K562 (cell line): ENCODE results near the gene GOLIM4. TPM values are rescaled to one million over a fixed set of nuclear protein-coding genes. Genes with fewer than 3 reads are reported as not detected.

ENCODE experiments used
- ATAC-seq: fragments of 200-7000 bp; cut with Tn5 transposase; 3 replicates; pipeline ENCODE4 v1.9.1; 2020; ENCODE audit warnings: moderate library complexity
- BruUV-seq: library from RNA; stranded (reverse); fragments of 400-500 nt; replicated peaks from 2 replicates; lab custom pipeline; 2021; lab: Mats Ljungman, UMichigan
- CTCF ChIA-PET: fragments of 300-600 bp; formaldehyde crosslinking; extraction: SDS; loops from one replicate; lab custom pipeline; 2021; ENCODE audit warnings: low intra/inter-chr PET ratio; lab: Yijun Ruan, JAX
- POLR2A ChIA-PET: fragments of 300-600, 350-650 bp; sonication (Branson Sonifier 250); formaldehyde crosslinking; extraction: SDS; loops from one replicate; lab custom pipeline; 2021; ENCODE audit warnings: antibody characterized with exemption, inconsistent platforms; lab: Yijun Ruan, JAX
- DNase-seq, 4 experiments: peaks; one replicate each; pipeline versions ENCODE4 v3.0.0 to v3.0.0-alpha.2; 2011 to 2018; ENCODE audit warnings: low spot score in 3 of 4, mixed read lengths in 3 of 4; ENCODE audit errors: extremely low read depth in 1 of 4
- FAIRE-seq: peaks from 2 replicates; lab custom pipeline; 2011; peaks lifted over from hg19 to GRCh38; lab: Jason Lieb, UNC
- H2AFZ ChIP-seq: 2 replicates; pipeline ENCODE4 v1.6.0; 2011; ENCODE audit warnings: low read depth, low read length, control low read depth, inconsistent platforms
- H3K27ac ChIP-seq: fragments of 200-600 bp; 3 replicates; pipeline ENCODE4 v1.8.0; 2011; ENCODE audit warnings: low read depth, mild to moderate bottlenecking, control low read depth, inconsistent platforms, low read length, moderate library complexity, mixed read lengths; ENCODE audit errors: extremely low read depth
- H3K27me3 ChIP-seq, 2 experiments: fragments of 300-600 bp in 1 of 2; 2 replicates in 1 of 2; 3 replicates in 1 of 2; pipeline versions ENCODE4 v1.6.0 to v1.8.0; 2011; ENCODE audit warnings: inconsistent platforms in 2 of 2, low read length in 2 of 2, mild to moderate bottlenecking in 1 of 2, mixed read lengths in 1 of 2, moderate library complexity in 1 of 2; ENCODE audit not compliant: control insufficient read depth in 2 of 2, insufficient read depth in 2 of 2
- H3K36me3 ChIP-seq: fragments of 300-600 bp; 3 replicates; pipeline ENCODE4 v1.8.0; 2011; ENCODE audit warnings: mild to moderate bottlenecking, low read length, inconsistent platforms; ENCODE audit not compliant: control insufficient read depth, insufficient read depth
- H3K4me1 ChIP-seq, 2 experiments: fragments of 200-600 bp in 1 of 2; replicated peaks in 1 of 2; 2 replicates in 1 of 2; 3 replicates in 1 of 2; pipeline versions ENCODE4 v1.5.1 to v1.8.0; 2011; ENCODE audit warnings: inconsistent platforms in 2 of 2, low read length in 2 of 2, mild to moderate bottlenecking in 1 of 2, mixed read lengths in 1 of 2, moderate library complexity in 1 of 2; ENCODE audit not compliant: control insufficient read depth in 2 of 2, insufficient read depth in 2 of 2
- H3K4me2 ChIP-seq: 2 replicates; pipeline ENCODE4 v1.6.1; 2011; ENCODE audit warnings: low read length, control low read depth, inconsistent platforms, mixed read lengths; ENCODE audit not compliant: insufficient read depth
- H3K4me3 ChIP-seq: fragments of 200-600 bp; sonication (generic), shearing (Covaris generic); 2 replicates; pipeline ENCODE4 v1.5.1; 2016; ENCODE audit warnings: control low read depth, inconsistent platforms
- H3K79me2 ChIP-seq: fragments of 200-600 bp; 3 replicates; pipeline ENCODE4 v1.8.0; 2011; ENCODE audit warnings: low read length, inconsistent platforms; ENCODE audit not compliant: control insufficient read depth, insufficient read depth
- H3K9ac ChIP-seq, 2 experiments: 2 replicates each; pipeline versions ENCODE4 v1.6.0 to v1.6.1; 2011; ENCODE audit warnings: low read depth in 2 of 2, low read length in 2 of 2, control low read depth in 1 of 2, inconsistent platforms in 1 of 2, mild to moderate bottlenecking in 1 of 2, mixed read lengths in 1 of 2; ENCODE audit not compliant: insufficient read depth in 1 of 2
- H3K9me1 ChIP-seq: one replicate; pipeline ENCODE4 v1.6.0; 2011; ENCODE audit warnings: inconsistent platforms, mild to moderate bottlenecking, low read length, moderate library complexity; ENCODE audit not compliant: control insufficient read depth, insufficient read depth
- H3K9me3 ChIP-seq: replicated peaks from 2 replicates; pipeline ENCODE4 v1.5.1; 2011; ENCODE audit warnings: low read depth, low read length, inconsistent platforms; ENCODE audit not compliant: control insufficient read depth, insufficient read depth
- H4K20me1 ChIP-seq: replicated peaks from 2 replicates; pipeline ENCODE4 v1.6.1; 2011; ENCODE audit warnings: low read length, inconsistent platforms, mixed read lengths; ENCODE audit not compliant: control insufficient read depth, insufficient read depth
- HMG20B ChIP-seq: fragments of 250-450 bp; sonication (Bioruptor Pico); IDR thresholded peaks from 2 replicates; pipeline ENCODE4 v1.5.0; 2021; ENCODE audit warnings: mild to moderate bottlenecking
- MEIS2 ChIP-seq: fragments of 450-650 bp; IDR thresholded peaks from 2 replicates; pipeline ENCODE4 v1.6.1; 2014; ENCODE audit warnings: mild to moderate bottlenecking; ENCODE audit not compliant: partially characterized antibody
- NBN ChIP-seq: fragments of 450-650 bp; IDR thresholded peaks from 2 replicates; pipeline ENCODE4 v1.6.1; 2016; ENCODE audit warnings: low read depth, mild to moderate bottlenecking
- NCOA1 ChIP-seq: fragments of 450-650 bp; IDR thresholded peaks from 2 replicates; pipeline ENCODE4 v1.6.1; 2016; ENCODE audit warnings: low read depth
- NFE2L1 ChIP-seq: fragments of 450-650 bp; IDR thresholded peaks from 2 replicates; pipeline ENCODE4 v1.6.1; 2016; ENCODE audit warnings: missing genetic modification characterization, low read depth, mild to moderate bottlenecking, missing compliant biosample characterization, moderate library complexity, borderline replicate concordance
- PHF8 ChIP-seq: fragments of 200-600 bp; sonication (generic); IDR thresholded peaks from 2 replicates; pipeline ENCODE4 v1.6.1; 2012; ENCODE audit warnings: mixed run types, mild to moderate bottlenecking, inconsistent platforms, low read length, moderate library complexity, borderline replicate concordance
- ZNF24 ChIP-seq: fragments of 450-650 bp; IDR thresholded peaks from 2 replicates; pipeline ENCODE4 v1.6.1; 2016
- WGBS: fragments of 100-300 bp; shearing (Covaris generic); methylation state at CpG from one replicate; pipeline ENCODE4 v1.1.6; 2016; ENCODE audit warnings: low coverage, mixed read lengths; ENCODE audit not compliant: insufficient coverage; ENCODE audit errors: missing lambda C conversion rate; 5-methylcytosine and 5-hydroxymethylcytosine counted together
- in situ Hi-C: fragments of 300-500 bp; cut with MboI; formaldehyde crosslinking; loops from 4 replicates; pipeline ENCODE4 v1.15.0; 2018; ENCODE audit warnings: inconsistent platforms, mixed read lengths
- intact Hi-C: fragments of 100-400 bp; cut with micrococcal nuclease; formaldehyde crosslinking; loops from 2 replicates; pipeline ENCODE4 v1.14.2; 2022
- polyA plus RNA-seq, 8 experiments: library from polyadenylated mRNA; depleted of rRNA in 4 of 8; stranded (reverse) in 5 of 8; unstranded in 3 of 8; fragments of >200 nt; fragmentation: Nextera tagmentation in 2 of 8; fragmentation: Illumina TruSeq in 1 of 8; extraction: Ambion mirVana in 2 of 8; extraction: Trizol in 1 of 8; gene quantifications; 2 replicates each; pipeline versions ENCODE4 v1.2.1 to v1.2.3, GENCODE V29; 2011 to 2014; ENCODE audit warnings: inconsistent platforms in 1 of 8, missing spikeins in 1 of 8
- total RNA-seq, 7 experiments: library from RNA; depleted of rRNA in 6 of 7; stranded (reverse); fragments of >200 nt in 6 of 7; fragmentation: Illumina TruSeq in 2 of 7; extraction: Trizol in 2 of 7; gene quantifications; 2 replicates each; pipeline versions ENCODE4 v1.2.1 to v1.2.3, GENCODE V29; 2011 to 2021; ENCODE audit warnings: low replicate concordance in 1 of 7
- TF ChIP-seq, protein P1 (sequence below), 3 experiments: IDR thresholded peaks in 2 of 3; conservative IDR thresholded peaks in 1 of 3; 2 replicates each; pipeline ENCODE4 v1.5.1; 2011 to 2012; ENCODE audit warnings: low read length in 3 of 3, mild to moderate bottlenecking in 3 of 3, control low read depth in 2 of 3, improper control_type of control experiment in 1 of 3, inconsistent platforms in 1 of 3, low read depth in 1 of 3, mixed read lengths in 1 of 3, moderate library complexity in 1 of 3; ENCODE audit not compliant: insufficient read depth in 2 of 3
- TF ChIP-seq, protein P2 (sequence below), 2 experiments: fragments of 450-650 bp in 1 of 2; IDR thresholded peaks; 2 replicates each; pipeline ENCODE4 v1.6.1; 2011 to 2017; ENCODE audit warnings: low read depth in 2 of 2, antibody characterized with exemption in 1 of 2, borderline replicate concordance in 1 of 2, low read length in 1 of 2, mild to moderate bottlenecking in 1 of 2, mixed read lengths in 1 of 2; ENCODE audit not compliant: control insufficient read depth in 1 of 2

The GOLIM4 gene
- total and polyA plus RNA-seq, 9 of the 15 experiments (the other 6 are each of a cell fraction or from before 2014, with no cell fraction given), result 9.3 to 39.4 (median 31.0) TPM

DNA sequence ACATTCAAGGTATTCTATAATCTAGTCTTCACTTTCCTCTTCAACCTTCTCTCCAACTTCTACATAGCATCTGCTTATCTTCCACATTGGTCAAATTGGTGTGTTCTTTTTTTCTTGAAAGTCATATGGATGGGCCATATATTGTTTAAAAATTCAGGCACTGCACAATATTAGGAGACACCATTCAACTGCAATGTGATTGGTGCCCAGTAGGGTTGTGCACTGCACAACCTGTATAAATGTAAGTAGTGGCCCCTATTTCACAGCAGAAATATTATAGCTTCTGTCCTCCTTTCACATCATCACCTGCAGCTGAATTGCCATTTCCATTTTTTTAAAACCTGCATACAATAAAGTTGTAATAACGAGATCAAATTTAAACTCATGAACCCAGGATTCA is 18.1 kb upstream of the GOLIM4 start:
- Histone ChIP-seq H3K9ac (no peak overlapping the region), H3K79me2 (no peaks in the 10 kb centered on the region), H3K9me1 (no peaks in the 10 kb centered on the region), H3K4me1 (peaks cover 0 to 32% of the 10 kb centered on the region in 2 experiments; a peak in 3 of 5 replicates), H2AFZ (no peak overlapping the region), H3K27me3 (no peaks in the 10 kb centered on the region), H3K4me3 (no peak overlapping the region), H4K20me1 (no peaks in the 10 kb centered on the region), H3K27ac (no peak overlapping the region), H3K36me3 (no peaks in the 10 kb centered on the region; the same call in 2 of the 3 replicates), H3K4me2 (no peak overlapping the region), H3K9me3 (no peaks in the 10 kb centered on the region)
- TF ChIP-seq, protein P1, sequence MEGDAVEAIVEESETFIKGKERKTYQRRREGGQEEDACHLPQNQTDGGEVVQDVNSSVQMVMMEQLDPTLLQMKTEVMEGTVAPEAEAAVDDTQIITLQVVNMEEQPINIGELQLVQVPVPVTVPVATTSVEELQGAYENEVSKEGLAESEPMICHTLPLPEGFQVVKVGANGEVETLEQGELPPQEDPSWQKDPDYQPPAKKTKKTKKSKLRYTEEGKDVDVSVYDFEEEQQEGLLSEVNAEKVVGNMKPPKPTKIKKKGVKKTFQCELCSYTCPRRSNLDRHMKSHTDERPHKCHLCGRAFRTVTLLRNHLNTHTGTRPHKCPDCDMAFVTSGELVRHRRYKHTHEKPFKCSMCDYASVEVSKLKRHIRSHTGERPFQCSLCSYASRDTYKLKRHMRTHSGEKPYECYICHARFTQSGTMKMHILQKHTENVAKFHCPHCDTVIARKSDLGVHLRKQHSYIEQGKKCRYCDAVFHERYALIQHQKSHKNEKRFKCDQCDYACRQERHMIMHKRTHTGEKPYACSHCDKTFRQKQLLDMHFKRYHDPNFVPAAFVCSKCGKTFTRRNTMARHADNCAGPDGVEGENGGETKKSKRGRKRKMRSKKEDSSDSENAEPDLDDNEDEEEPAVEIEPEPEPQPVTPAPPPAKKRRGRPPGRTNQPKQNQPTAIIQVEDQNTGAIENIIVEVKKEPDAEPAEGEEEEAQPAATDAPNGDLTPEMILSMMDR (IDR thresholded peaks at IDR 0.05 in 2 of 3, conservative IDR thresholded peaks at IDR 0.05 in 1 of 3; ENCODE audit: insufficient read depth in 2 of 3, low read depth in 1 of 3, low read length in 3 of 3), result peak in 1 of 3 experiments; percentile 10; a peak in 1 of 6 replicates
- no peak for TF ChIP-seq PHF8
- 27% methylated on average over 1 of the region's 1 CpG for WGBS
- BruUV-seq, result no TSS peak
- in situ Hi-C loops, result no loop called here
- ChIA-PET POLR2A (interaction anchor here (1.1 kb wide), 1 partner anchor 18 kb away, joined by 3 read pairs; the partner anchor contains the start of gene GOLIM4), CTCF (no interaction called here)
- intact Hi-C loops, result no loop called here
- DNase-seq (peak in 1 of 4 experiments; percentile 12), ATAC-seq (no peak), FAIRE-seq (no peak)

DNA sequence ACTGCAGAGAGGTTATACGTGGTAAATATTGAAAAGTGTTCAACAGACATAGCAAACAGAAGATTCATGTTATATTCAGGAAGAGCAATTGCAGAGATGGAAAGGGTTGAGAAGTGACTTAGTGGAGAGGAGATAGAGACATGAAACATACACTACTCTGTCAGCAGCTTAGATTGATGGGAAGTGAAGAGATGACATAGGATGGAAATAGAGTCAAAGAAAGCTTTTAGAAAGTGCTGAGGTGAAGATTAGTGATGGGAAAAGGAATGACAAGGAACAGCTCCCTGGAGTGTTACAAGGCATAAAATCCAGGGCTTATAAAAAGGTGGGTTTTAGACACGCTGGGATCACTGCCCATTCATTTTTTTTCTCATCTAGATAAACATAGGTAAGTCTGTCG is 17.2 kb upstream of the GOLIM4 start:
- Histone ChIP-seq H3K4me3 (no peak overlapping the region), H3K9ac (no peak overlapping the region), H3K27me3 (no peaks in the 10 kb centered on the region), H3K4me1 (peaks cover 0 to 24% of the 10 kb centered on the region in 2 experiments; a peak in 3 of 5 replicates), H3K27ac (no peak overlapping the region), H3K4me2 (no peak overlapping the region), H3K36me3 (no peaks in the 10 kb centered on the region; the same call in 2 of the 3 replicates), H2AFZ (peak overlapping the region; percentile 9; the same call in 1 of the 2 replicates), H3K9me1 (no peaks in the 10 kb centered on the region), H3K9me3 (no peaks in the 10 kb centered on the region), H3K79me2 (no peaks in the 10 kb centered on the region), H4K20me1 (no peaks in the 10 kb centered on the region)
- DNase-seq (no peak), FAIRE-seq (no peak), ATAC-seq (no peak)
- intact Hi-C loops (no loop called here), in situ Hi-C loops (no loop called here)
- POLR2A ChIA-PET, result interaction anchor here (1.0 kb wide), 1 partner anchor 16 kb away, joined by 4 read pairs; no protein-coding TSS in a partner anchor
- 46% methylated on average over 3 of the region's 3 CpGs for WGBS
- no TSS peak for BruUV-seq
- CTCF ChIA-PET, result no interaction called here
- no peak for TF ChIP-seq NFE2L1
- peak; percentile 50 for TF ChIP-seq MEIS2
- TF ChIP-seq NCOA1, result no peak
- no peak for TF ChIP-seq ZNF24
- no peak for TF ChIP-seq NBN
- TF ChIP-seq HMG20B (CRISPR knock-in tag), result no peak
- TF ChIP-seq, protein P2, sequence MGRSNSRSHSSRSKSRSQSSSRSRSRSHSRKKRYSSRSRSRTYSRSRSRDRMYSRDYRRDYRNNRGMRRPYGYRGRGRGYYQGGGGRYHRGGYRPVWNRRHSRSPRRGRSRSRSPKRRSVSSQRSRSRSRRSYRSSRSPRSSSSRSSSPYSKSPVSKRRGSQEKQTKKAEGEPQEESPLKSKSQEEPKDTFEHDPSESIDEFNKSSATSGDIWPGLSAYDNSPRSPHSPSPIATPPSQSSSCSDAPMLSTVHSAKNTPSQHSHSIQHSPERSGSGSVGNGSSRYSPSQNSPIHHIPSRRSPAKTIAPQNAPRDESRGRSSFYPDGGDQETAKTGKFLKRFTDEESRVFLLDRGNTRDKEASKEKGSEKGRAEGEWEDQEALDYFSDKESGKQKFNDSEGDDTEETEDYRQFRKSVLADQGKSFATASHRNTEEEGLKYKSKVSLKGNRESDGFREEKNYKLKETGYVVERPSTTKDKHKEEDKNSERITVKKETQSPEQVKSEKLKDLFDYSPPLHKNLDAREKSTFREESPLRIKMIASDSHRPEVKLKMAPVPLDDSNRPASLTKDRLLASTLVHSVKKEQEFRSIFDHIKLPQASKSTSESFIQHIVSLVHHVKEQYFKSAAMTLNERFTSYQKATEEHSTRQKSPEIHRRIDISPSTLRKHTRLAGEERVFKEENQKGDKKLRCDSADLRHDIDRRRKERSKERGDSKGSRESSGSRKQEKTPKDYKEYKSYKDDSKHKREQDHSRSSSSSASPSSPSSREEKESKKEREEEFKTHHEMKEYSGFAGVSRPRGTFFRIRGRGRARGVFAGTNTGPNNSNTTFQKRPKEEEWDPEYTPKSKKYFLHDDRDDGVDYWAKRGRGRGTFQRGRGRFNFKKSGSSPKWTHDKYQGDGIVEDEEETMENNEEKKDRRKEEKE (IDR thresholded peaks at IDR 0.05; ENCODE audit: borderline replicate concordance in 1 of 2, control insufficient read depth in 1 of 2, low read depth in 2 of 2, low read length in 1 of 2), result no peak
